GM18519 (cell line): Measurements from ENCODE around the gene DMD.
"Not testable (repeated sequence)": the region's sequence is repeated elsewhere in the genome, so short reads cannot be mapped to it uniquely, and the experiment has no call there.

Source experiments
- ATAC-seq: cut with Tn5 transposase; IDR thresholded peaks from one replicate; pipeline ENCODE4 v1.9.1; 2021; ENCODE audit warnings: mild to moderate bottlenecking, moderate library complexity; ENCODE audit not compliant: unreplicated experiment, low FRiP score

Gene DMD

DNA sequence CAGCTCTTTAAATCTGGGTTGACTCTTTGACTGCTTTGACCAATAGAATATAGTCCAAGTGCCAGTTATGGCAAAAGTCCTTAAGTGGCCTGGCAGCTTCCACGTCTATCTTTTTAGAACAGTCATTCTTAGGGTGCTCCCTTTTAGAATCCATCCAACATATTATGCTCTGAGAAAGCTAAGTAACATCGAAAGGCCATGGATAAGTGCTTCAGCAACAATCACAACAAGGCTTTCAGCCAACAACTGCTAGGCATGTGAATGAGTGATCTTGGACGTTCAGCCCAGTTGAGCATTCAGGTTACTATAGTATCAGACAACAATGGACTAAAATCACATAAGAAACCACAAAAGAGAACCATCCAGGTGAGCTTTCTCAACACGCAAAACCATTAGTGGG, 818.7 kb downstream of the DMD start:
- no peak for ATAC-seq

DNA sequence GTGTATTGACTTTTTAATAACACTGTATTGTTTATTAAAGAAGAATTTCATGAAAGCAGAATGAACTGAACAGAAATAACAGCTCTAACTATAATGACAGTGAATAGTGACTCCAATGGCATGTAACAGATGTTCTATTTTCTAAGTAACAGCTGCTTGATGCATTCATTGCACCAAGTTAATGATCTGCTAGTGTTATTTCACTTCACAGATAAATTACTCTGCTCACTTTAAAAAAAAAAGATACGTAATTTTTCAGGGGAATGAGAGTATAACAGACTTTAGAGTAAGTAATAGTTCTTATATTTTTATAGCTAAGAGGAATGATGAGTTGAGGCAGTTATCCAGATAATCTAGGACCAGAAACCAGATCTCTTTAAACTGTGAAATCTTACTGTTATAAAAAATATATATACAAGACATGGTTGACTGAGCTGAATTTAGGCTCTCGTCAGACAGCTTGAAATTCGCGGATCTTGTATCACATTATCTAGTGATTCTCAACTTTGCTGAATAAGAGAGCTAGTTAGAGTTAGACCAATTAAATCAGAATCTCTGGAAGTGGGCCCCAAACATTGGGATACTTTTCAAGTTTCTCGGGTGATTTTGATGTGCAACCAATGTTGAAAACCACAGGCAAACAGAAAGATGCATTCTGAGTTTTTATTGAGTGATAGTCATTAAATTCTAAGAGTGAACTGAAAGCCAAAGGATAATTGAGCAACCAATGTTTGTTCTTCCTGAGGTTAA, 840.7 kb downstream of the DMD start:
- no peak for ATAC-seq

- ATAC-seq: no peak
These were observed 917.2 kb downstream of the DMD start for GRCh38 chrX:32293962-32294700.

- ATAC-seq: no peak
These were observed 922.0 kb downstream of the DMD start for GRCh38 chrX:32289356-32289755.

GRCh38 chrX:32281853-32282252, 929.5 kb downstream of the DMD start:
- ATAC-seq: no peak

DNA sequence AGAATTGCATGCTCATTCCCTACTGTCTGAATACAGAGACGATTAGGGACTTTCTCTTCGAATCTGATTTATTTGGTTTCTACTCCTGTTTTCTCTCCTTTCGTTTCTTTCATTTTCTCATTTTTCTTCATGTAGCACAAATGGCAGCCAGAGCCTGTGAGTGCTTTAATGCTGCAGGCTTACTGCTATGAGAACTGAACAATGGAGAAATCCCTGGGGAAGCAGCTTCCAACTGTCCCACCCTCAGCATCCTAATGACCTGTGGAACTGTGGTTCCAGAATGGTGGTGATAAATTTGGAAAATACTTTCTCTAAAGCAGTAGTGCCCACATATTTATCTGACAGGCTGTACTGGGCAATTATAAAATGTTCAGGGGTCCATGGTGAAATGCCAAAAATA, 930.4 kb downstream of the DMD start:
- no peak for ATAC-seq

- no peak for ATAC-seq
These were observed 930.9 kb downstream of the DMD start for GRCh38 chrX:32280489-32280888.

DNA sequence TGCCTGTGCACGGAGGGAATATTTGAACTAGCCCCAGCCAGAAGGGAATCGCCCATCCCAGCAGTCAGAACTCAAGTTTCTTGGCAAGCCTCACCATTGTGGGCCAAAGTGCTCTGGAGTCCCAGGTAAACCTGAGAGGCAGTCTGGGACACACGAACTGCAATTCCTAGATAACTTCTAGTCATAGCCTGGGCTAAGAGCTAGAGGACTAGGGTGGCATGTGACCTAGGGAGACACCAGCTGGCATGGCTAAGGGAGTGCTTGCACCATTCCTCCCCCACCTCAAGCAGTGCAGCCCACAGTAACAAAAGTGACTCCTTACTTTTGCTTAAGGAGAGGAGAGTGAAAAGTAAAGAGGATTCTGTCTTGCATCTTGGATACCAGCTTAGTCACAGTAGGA, 935.2 kb downstream of the DMD start:
- no peak for ATAC-seq

DNA sequence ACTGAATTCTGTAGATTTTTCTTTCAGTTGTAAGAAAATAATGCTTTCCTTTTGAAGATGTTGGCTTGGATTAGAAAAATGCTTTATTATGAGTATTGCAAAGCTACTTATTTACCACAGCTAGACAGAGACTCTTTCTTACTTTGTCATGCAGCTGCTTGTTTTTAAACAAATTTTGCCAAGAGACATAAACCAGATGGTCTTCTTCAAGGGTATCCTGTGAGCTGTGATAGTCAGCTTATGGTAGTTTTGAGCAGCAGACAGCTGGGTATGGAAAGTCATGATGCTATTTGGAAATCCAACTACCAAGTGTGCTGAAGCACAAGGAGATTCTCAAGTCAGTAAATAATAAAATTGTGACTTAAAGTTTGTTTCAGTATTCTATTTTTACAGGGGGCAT, 941.5 kb downstream of the DMD start:
- no peak for ATAC-seq

DNA sequence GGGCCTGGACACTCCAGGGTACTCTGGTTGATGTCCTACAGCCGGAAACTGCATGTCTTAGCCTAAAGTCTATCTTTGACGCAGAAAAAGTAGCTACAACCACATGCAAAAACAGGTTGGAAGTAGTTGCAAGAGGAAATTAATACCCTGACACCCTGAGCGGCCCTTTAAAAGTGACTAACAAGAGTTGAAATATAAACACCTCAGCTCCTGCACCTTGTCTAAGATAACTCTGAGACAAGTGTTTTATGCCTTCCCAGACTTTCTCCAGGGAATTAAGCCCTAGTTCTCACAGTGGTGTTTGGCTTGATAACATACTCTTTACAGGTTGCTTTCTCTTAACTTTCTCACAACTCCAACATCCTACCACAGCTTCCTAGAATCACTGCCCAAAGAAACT, 943.1 kb downstream of the DMD start:
- ATAC-seq: no peak

DNA sequence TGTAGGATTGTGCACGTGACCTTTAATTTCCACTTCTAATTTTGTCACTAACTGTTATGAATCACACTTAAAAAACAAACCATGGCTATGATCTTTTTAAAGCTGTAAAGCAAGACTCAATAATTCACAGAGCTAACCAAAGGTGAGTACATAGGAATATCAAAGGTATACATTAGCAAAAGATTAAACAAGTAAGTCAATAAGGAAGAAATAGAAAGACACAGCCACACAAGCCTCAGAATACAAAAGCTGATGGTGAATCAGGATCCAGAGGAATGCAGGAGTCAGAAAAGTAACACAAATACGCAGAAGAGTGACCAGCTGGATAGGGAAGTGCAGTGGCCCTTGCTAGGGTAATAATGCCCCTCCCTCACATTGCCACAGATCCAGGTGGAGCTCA, 943.6 kb downstream of the DMD start:
- ATAC-seq: no peak

- ATAC-seq: not testable (repeated sequence)
These were observed 964.7 kb downstream of the DMD start for GRCh38 chrX:32246675-32247074.

DNA sequence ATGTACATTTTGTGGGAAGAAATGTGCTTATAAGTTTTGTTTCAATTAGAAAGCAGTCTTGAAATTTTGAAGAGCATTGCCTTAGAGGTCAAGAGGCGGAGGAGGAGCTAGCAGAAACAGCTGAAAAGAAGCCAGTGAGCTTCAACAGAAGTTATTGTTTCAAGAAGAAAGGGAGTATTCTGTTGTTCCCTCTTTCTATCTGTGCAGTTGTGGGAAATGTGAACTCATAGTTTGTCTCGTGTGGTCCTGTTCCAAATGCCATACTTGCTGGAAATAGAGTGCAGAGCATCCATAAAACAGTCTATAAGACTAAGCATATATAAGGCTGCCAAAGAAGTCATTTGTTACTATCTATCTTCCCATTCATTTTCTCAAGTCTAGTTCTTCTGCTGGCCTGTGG, 1015.7 kb downstream of the DMD start:
- ATAC-seq: no peak

DNA sequence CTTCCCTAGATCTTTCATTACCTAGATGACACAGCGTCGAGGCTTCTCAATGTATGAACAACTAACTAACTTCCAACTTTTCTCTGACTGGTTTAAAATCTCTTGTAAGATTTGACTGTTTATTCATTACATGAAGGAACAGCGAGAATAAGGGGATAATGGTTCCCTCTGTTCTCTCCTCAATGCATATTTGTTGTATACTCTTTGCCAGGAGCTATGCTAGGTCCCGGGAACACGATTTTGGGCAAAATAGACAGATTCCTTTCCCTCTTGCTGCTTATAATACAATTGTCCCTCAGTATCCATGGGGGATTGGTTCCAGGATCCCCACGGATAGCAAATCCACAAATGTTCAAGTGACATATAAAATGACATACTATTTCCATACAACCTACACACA, 1020.0 kb downstream of the DMD start:
- ATAC-seq: no peak

DNA sequence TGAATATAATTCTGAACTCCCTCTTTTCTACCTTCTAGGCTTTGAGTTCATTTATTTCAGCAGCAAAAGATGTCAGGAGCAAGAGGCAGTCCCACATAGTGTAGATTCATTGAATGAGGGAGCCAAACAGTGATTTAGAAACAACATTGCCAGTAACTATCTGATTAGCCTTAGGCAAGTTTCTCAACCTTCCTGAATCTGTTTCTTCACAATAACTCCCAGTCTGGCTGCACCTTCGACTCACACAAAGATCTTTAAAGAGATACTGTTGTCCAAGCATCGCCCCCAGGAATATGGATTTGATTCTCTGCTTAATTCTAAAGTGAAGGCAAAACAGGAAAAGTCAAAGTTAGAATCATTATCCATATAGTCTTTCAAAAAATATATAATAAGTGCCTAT, 1026.2 kb downstream of the DMD start:
- ATAC-seq: no peak

DNA sequence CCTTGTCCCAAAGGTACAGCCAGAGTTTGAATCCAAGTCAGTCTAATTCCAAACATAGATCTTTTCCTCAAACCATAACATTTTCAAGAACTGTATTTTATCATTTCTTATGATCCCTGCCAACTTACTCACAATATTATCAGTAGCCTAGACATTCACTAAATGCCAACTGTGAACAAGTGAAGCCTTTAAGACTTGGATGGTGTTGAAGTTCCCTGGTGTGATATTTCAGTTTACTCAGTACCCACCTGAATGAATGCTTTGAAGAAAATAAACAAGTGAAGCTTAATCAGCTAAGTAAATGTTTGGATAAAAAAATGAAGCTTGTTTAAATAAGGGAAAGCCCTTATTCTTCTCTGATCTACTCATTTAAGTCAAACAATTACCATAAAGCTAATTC, 1028.3 kb downstream of the DMD start:
- ATAC-seq: no peak

GRCh38 chrX:32176510-32176909, 1034.8 kb downstream of the DMD start:
- no peak for ATAC-seq

DNA sequence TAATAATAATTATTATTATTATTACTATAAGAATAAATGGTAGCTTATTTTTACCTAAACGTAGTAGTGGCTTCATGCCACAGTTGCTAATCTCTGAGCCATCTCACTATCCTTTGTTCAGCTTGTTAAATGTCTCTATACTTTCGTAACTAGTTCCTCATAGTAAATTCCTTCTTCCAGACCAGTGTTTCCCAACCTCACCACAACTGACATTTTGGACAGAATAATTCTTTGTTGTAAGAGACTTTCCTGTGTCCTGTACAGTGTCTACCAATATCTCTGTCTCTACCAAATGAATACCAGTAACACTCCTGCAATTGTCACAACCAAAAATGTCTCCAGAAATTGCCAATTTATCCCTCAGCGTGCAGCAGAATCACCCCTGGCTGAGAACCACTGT, 1040.9 kb downstream of the DMD start:
- no peak for ATAC-seq

DNA sequence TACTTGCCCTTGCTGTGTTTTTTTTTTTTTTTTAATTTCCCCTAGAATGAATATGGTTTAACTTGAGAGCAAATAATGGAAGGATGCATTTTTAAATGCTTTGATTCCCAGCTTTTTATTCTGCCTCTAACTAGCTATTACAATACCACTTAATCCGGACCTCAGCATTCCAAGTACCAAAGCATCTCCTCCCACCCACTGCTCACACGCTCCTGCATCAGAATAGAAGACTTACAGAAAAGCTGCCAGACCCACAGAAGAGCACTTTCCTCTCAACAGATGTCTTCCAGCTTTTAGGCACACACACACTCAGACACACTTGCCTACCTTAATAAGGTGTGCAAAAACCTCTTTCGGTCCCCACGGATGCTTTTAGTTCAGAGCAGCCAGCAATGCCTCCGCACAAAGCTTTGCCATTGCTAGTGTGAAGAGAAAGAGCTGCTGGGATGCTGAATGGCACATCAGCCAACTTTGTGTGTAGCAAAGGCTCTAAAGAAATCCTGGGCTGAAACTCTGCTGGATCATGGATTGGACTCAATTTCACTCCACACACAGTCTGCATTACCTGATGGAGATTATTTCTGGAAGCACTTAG, 1056.2 kb downstream of the DMD start:
- no peak for ATAC-seq

GRCh38 chrX:32153585-32153984, 1057.8 kb downstream of the DMD start:
- ATAC-seq: no peak

GRCh38 chrX:32150141-32150540, 1061.2 kb downstream of the DMD start:
- no peak for ATAC-seq

DNA sequence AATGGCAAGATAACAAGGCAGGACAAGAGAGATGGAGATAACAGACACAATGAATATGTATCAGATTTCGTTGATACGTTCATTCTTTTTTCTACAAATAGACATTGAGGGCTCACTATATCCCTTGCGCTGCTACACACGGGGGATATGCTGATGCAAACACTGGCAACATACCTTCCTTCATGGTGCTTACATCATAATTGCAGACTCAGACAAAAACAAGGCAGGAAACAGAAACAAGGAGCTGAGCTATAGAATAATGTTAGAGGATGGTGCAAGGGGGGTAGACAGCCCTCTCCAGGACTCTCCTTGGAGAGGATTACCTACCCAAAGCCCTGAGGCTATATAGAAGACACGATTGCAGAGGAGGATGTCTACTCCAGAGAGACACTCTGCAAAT, 1069.5 kb downstream of the DMD start:
- no peak for ATAC-seq
